KOPT-K1 (cell line): Measurements from ENCODE around the gene MLH3.
A peak's percentile ranks its signal among the peaks of the same experiment; 100 is the strongest.

Experiments
- H3K27ac ChIP-seq: fragments of 200-600 bp; sonication (generic); 2 replicates; pipeline ENCODE4 v1.5.1; 2016; ENCODE audit warnings: antibody characterized with exemption, mild to moderate bottlenecking, low read depth, low read length; ENCODE audit not compliant: poor library complexity, severe bottlenecking
- H3K36me3 ChIP-seq: fragments of 200-600 bp; sonication (generic); 2 replicates; pipeline ENCODE4 v1.5.1; 2017; ENCODE audit warnings: antibody characterized with exemption, mild to moderate bottlenecking, low read length, moderate library complexity; ENCODE audit not compliant: insufficient read depth
- H3K9me3 ChIP-seq: fragments of 200-600 bp; sonication (generic); 2 replicates; pipeline ENCODE4 v1.5.1; 2017; ENCODE audit warnings: antibody characterized with exemption, low read length, mild to moderate bottlenecking; ENCODE audit not compliant: insufficient read depth, poor library complexity, severe bottlenecking

Gene MLH3

GRCh38 chr14:75050852-75051555 lies at the start of gene MLH3:
Gene MLH3 (minus strand): TSS chr14:75051467. CDS start chr14:75049655, 1,812 bp downstream.
- peak within 1 kb of the TSS; percentile 70 for H3K27ac ChIP-seq
- H3K9me3 ChIP-seq = no peaks in the 10 kb centered on the region
- H3K36me3 ChIP-seq = peaks cover 41% of the 10 kb centered on the region

GRCh38 chr14:75098682-75099081 lies 47.4 kb upstream of the MLH3 start:
- H3K9me3 ChIP-seq = no peaks in the 10 kb centered on the region
- no peak overlapping the region for H3K27ac ChIP-seq
- peaks cover 90% of the 10 kb centered on the region for H3K36me3 ChIP-seq

GRCh38 chr14:75098212-75098611 lies 46.9 kb upstream of the MLH3 start:
- Histone ChIP-seq H3K36me3 (peaks cover 89% of the 10 kb centered on the region), H3K9me3 (no peaks in the 10 kb centered on the region), H3K27ac (no peak overlapping the region)

GRCh38 chr14:75096959-75097358 lies 45.7 kb upstream of the MLH3 start:
- Histone ChIP-seq H3K9me3 (no peaks in the 10 kb centered on the region), H3K36me3 (peaks cover 92% of the 10 kb centered on the region), H3K27ac (no peak overlapping the region)

GRCh38 chr14:75095690-75096089 lies 44.4 kb upstream of the MLH3 start:
- H3K36me3 ChIP-seq = peaks cover 92% of the 10 kb centered on the region
- H3K9me3 ChIP-seq = no peaks in the 10 kb centered on the region
- no peak overlapping the region for H3K27ac ChIP-seq

GRCh38 chr14:75094896-75095295 lies 43.6 kb upstream of the MLH3 start:
- no peak overlapping the region for H3K27ac ChIP-seq
- peaks cover 88% of the 10 kb centered on the region for H3K36me3 ChIP-seq
- no peaks in the 10 kb centered on the region for H3K9me3 ChIP-seq

GRCh38 chr14:75092698-75093097 lies 41.4 kb upstream of the MLH3 start:
- Histone ChIP-seq H3K27ac (no peak overlapping the region), H3K9me3 (no peaks in the 10 kb centered on the region), H3K36me3 (peaks cover 80% of the 10 kb centered on the region)

GRCh38 chr14:75091251-75091650 lies 40.0 kb upstream of the MLH3 start:
- peaks cover 80% of the 10 kb centered on the region for H3K36me3 ChIP-seq
- H3K9me3 ChIP-seq = no peaks in the 10 kb centered on the region
- no peak overlapping the region for H3K27ac ChIP-seq

- Histone ChIP-seq H3K27ac (no peak overlapping the region), H3K36me3 (peaks cover 79% of the 10 kb centered on the region), H3K9me3 (no peaks in the 10 kb centered on the region)
These were observed 39.1 kb upstream of the MLH3 start for GRCh38 chr14:75090353-75090752.

GRCh38 chr14:75088566-75089373 lies 37.5 kb upstream of the MLH3 start:
- H3K9me3 ChIP-seq = no peaks in the 10 kb centered on the region
- no peak overlapping the region for H3K27ac ChIP-seq
- H3K36me3 ChIP-seq = peaks cover 79% of the 10 kb centered on the region

- Histone ChIP-seq H3K9me3 (no peaks in the 10 kb centered on the region), H3K36me3 (peaks cover 79% of the 10 kb centered on the region), H3K27ac (no peak overlapping the region)
These were observed 36.9 kb upstream of the MLH3 start for GRCh38 chr14:75088153-75088552.

GRCh38 chr14:75084513-75084912 lies 33.2 kb upstream of the MLH3 start:
- no peaks in the 10 kb centered on the region for H3K9me3 ChIP-seq
- no peak overlapping the region for H3K27ac ChIP-seq
- peaks cover 79% of the 10 kb centered on the region for H3K36me3 ChIP-seq

GRCh38 chr14:75083271-75083670 lies 32.0 kb upstream of the MLH3 start:
- Histone ChIP-seq H3K9me3 (no peaks in the 10 kb centered on the region), H3K36me3 (peaks cover 71% of the 10 kb centered on the region), H3K27ac (no peak overlapping the region)

- H3K9me3 ChIP-seq = no peaks in the 10 kb centered on the region
- H3K27ac ChIP-seq = no peak overlapping the region
- H3K36me3 ChIP-seq = peaks cover 56% of the 10 kb centered on the region
These were observed 30.5 kb upstream of the MLH3 start for GRCh38 chr14:75081660-75082229.

GRCh38 chr14:75079521-75079920 lies 28.3 kb upstream of the MLH3 start:
- peaks cover 36% of the 10 kb centered on the region for H3K36me3 ChIP-seq
- H3K27ac ChIP-seq = no peak overlapping the region
- H3K9me3 ChIP-seq = no peaks in the 10 kb centered on the region
